Endothelial cell (in vitro differentiated cells): ENCODE data around the gene PPP1R14B. TPM values are rescaled to one million over a fixed set of nuclear protein-coding genes. Genes with fewer than 3 reads are reported as not detected.

ENCODE experiments used
- DNase-seq: peaks from one replicate; pipeline ENCODE4 v3.0.0; 2021; ENCODE audit warnings: low spot score
- H3K27ac Mint-ChIP-seq: one replicate; pipeline ENCODE4 v1.8.0; 2021; ENCODE audit warnings: mixed read lengths, inconsistent platforms; ENCODE audit not compliant: unreplicated experiment
- H3K27me3 Mint-ChIP-seq: one replicate; pipeline ENCODE4 v1.8.0; 2021; ENCODE audit warnings: mild to moderate bottlenecking, moderate library complexity, mixed read lengths, inconsistent platforms; ENCODE audit not compliant: unreplicated experiment
- H3K36me3 Mint-ChIP-seq: one replicate; pipeline ENCODE4 v1.8.0; 2021; ENCODE audit warnings: mild to moderate bottlenecking, low read depth, mixed read lengths, inconsistent platforms; ENCODE audit not compliant: unreplicated experiment
- H3K4me1 Mint-ChIP-seq: one replicate; pipeline ENCODE4 v1.8.0; 2021; ENCODE audit warnings: mild to moderate bottlenecking, mixed read lengths, inconsistent platforms; ENCODE audit not compliant: unreplicated experiment
- H3K4me3 Mint-ChIP-seq: one replicate; pipeline ENCODE4 v1.8.0; 2021; ENCODE audit warnings: mild to moderate bottlenecking, mixed read lengths, inconsistent platforms; ENCODE audit not compliant: unreplicated experiment
- H3K9me3 Mint-ChIP-seq: one replicate; pipeline ENCODE4 v1.8.0; 2021; ENCODE audit warnings: mixed read lengths, inconsistent platforms; ENCODE audit not compliant: unreplicated experiment
- total RNA-seq: library from RNA; stranded (reverse); fragmentation: NEBNext Ultra II Directional; extraction: Animal tissue kit (Norgen Biotek cat#: 25700); gene quantifications from one replicate; pipeline ENCODE4 v1.2.1, GENCODE V29; 2021; ENCODE audit not compliant: unreplicated experiment
- TF ChIP-seq, protein P1 (sequence below): fragments of 200-600 bp; sonication (generic); IDR thresholded peaks from one replicate; pipeline ENCODE4 v1.5.0; 2021; ENCODE audit warnings: antibody characterized with exemption; ENCODE audit not compliant: unreplicated experiment

Gene PPP1R14B
- total RNA-seq, 1 donor from 2014 or later = 201 TPM

DNA sequence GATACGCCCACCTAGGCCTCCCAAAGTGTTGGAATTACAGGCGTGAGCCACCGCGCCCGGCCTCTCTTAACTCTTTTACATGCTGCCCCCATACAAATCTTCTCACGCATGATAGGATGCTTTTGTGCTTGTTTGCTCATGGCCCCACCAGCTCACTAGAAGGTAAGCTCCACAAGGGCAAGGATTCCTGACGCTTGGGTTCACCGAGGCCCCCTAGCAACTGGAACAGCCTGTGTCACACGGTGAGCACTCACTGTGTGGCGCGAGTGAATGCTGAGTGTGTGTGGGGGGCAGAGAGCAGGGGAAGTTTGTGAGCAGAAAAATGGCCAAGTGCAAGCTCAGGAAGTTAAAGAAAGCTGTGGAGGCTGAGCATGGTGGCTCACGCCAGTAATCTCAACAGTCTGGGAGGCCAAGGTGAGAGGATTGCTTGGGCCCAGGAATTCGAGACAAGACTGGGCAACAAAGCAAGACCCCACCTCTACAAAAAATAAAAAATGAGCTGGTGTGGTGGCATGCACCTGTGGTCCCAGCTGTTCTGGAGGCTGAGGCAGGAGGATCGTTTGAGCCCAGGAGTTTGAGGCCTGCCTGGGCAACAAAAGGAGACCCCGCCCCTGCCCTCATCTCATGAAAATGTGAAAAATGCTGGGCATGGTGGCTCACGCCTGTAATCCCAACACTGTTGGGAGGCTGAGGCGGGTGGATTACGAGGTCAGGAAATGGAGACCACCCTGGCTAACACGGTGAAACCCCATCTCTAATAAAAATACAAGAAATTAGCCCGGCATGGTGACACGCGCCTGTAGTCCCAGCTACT lies 35.4 kb upstream of the PPP1R14B start:
- no peak for DNase-seq
- H3K36me3 Mint-ChIP-seq = peaks cover 14% of the 10 kb centered on the region
- peaks cover 6% of the 10 kb centered on the region for H3K27me3 Mint-ChIP-seq
- H3K4me1 Mint-ChIP-seq = peaks cover 5% of the 10 kb centered on the region
- H3K9me3 Mint-ChIP-seq = no peaks in the 10 kb centered on the region
- no peak overlapping the region for H3K4me3 Mint-ChIP-seq
- TF ChIP-seq, protein P1, sequence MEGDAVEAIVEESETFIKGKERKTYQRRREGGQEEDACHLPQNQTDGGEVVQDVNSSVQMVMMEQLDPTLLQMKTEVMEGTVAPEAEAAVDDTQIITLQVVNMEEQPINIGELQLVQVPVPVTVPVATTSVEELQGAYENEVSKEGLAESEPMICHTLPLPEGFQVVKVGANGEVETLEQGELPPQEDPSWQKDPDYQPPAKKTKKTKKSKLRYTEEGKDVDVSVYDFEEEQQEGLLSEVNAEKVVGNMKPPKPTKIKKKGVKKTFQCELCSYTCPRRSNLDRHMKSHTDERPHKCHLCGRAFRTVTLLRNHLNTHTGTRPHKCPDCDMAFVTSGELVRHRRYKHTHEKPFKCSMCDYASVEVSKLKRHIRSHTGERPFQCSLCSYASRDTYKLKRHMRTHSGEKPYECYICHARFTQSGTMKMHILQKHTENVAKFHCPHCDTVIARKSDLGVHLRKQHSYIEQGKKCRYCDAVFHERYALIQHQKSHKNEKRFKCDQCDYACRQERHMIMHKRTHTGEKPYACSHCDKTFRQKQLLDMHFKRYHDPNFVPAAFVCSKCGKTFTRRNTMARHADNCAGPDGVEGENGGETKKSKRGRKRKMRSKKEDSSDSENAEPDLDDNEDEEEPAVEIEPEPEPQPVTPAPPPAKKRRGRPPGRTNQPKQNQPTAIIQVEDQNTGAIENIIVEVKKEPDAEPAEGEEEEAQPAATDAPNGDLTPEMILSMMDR = no peak
- no peak overlapping the region for H3K27ac Mint-ChIP-seq

DNA sequence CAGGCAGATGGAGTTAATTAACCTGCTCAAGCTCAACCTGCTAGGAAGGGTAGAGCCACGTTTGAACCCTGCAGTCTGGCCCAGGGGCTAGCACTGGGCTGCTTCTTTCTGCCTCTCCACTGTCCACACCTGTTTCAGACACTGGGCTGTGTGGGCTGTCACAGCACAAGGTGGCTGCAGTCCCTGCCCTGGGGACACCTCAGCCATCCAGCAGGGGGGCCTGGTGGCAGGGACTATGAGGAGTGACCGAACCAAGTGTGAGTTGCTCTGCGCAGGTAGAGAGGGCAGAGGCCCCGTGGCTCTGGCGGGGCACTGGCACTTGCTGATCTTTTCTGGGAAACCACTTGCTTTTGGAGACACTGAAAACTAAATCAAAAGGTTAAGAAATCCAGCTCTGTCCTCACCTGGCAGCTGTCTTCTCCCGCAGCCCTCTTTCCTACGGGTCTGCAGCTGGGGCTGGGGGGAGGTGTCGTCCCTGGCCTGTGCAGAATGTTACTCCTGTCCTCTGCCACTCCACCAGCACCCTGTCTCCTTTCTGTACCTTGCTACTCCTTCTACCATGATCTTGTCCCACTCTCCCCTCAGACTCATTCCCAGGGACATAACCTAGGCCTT lies 31.9 kb upstream of the PPP1R14B start:
- no peaks in the 10 kb centered on the region for H3K9me3 Mint-ChIP-seq
- no peak for DNase-seq
- no peaks in the 10 kb centered on the region for H3K4me1 Mint-ChIP-seq
- no peak overlapping the region for H3K27ac Mint-ChIP-seq
- H3K4me3 Mint-ChIP-seq = peak overlapping the region; percentile 29
- peaks cover 14% of the 10 kb centered on the region for H3K36me3 Mint-ChIP-seq
- TF ChIP-seq, protein P1 = no peak
- H3K27me3 Mint-ChIP-seq = peaks cover 2% of the 10 kb centered on the region

DNA sequence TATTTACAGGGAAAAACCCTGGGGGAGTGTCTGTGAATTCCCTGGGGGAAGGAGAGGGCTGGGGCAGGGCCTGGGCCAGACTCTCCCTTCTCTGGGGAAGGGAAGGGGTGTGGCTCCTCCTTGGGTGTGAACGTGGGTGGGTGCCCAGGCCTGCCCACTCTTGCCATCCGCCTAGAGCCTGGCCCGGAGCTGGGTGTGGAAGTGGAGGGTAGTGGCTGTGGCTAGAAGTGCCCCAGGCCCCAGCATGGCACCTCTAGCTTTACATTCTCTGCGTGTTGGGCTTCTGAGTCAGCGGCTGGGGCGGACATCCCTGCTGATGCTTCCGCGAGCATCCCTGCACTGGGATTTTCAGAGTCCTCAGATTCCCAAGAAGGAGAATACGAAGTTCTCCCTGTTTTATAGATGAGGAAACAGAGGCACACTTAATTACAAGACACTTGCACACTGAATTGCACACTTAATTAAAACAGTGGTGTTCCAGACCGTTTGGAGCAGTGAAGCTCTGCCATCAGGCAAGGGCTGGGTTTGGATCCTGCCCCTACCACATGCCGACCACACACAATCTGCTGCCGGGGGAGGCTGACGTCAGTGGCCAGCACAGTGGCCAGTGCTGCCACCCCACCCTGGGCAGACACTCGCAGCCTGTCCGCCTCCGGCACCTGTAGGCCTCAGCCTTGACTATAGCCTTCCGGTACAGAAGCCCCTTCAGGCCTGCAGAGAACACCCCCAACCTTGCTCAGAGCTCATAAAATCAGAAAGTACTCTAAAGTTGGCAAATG lies 30.1 kb upstream of the PPP1R14B start:
- no peak for DNase-seq

DNA sequence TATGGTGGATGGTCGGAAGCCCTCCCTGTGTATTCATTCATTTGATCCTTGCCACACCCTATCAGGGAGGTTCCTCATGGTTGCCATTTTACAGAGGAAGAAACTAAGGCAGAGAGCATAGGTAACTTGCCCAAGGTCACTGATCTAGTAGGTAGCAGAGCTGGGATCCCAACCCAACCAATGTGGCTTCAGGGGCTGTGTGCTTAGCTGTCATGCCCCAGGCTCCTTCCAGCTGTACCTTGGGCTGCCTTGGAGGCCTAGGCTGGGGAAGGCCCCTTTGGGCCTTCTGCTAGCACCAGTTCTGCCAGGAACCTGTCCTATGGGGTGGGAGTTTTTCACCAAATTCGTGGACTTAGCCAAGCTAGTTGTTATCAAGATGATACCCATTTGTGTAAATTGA lies 29.1 kb upstream of the PPP1R14B start:
- Mint-ChIP-seq H3K27ac (no peak overlapping the region), H3K27me3 (no peaks in the 10 kb centered on the region), H3K9me3 (no peaks in the 10 kb centered on the region), H3K4me3 (no peak overlapping the region), H3K36me3 (peaks cover 5% of the 10 kb centered on the region), H3K4me1 (no peaks in the 10 kb centered on the region)
- TF ChIP-seq, protein P1 = no peak
- DNase-seq = no peak

More for the DNA sequence above, 30.1 kb upstream of the PPP1R14B start:
- peaks cover 12% of the 10 kb centered on the region for H3K36me3 Mint-ChIP-seq
- no peak overlapping the region for H3K4me3 Mint-ChIP-seq
- H3K9me3 Mint-ChIP-seq = no peaks in the 10 kb centered on the region
- H3K4me1 Mint-ChIP-seq = no peaks in the 10 kb centered on the region
- TF ChIP-seq, protein P1 = no peak
- H3K27me3 Mint-ChIP-seq = no peaks in the 10 kb centered on the region
- H3K27ac Mint-ChIP-seq = no peak overlapping the region
